Parathyroid adenoma (tissue), 2 donors: ENCODE data around the gene METTL5.

Source experiments
- H2AFZ ChIP-seq: fragments of 300-600 bp; sonication (generic); one replicate; pipeline ENCODE4 v1.7.0; 2017; ENCODE audit warnings: antibody characterized with exemption, mild to moderate bottlenecking
- H3K27ac ChIP-seq: fragments of 300-600 bp; sonication (generic); one replicate; pipeline ENCODE4 v1.7.0; 2017
- H3K27me3 ChIP-seq: fragments of 300-600 bp; sonication (generic); one replicate; pipeline ENCODE4 v1.7.0; 2017; ENCODE audit warnings: low read length; ENCODE audit not compliant: control insufficient read depth, insufficient read depth
- H3K36me3 ChIP-seq: fragments of 300-600 bp; sonication (generic); one replicate; pipeline ENCODE4 v1.7.0; 2017; ENCODE audit warnings: low read length; ENCODE audit not compliant: control insufficient read depth, insufficient read depth
- H3K4me1 ChIP-seq: fragments of 300-600 bp; sonication (generic); one replicate; pipeline ENCODE4 v1.7.0; 2017; ENCODE audit warnings: control low read depth
- H3K4me2 ChIP-seq: fragments of 300-600 bp; sonication (generic); one replicate; pipeline ENCODE4 v1.7.0; 2017; ENCODE audit warnings: low read length
- H3K4me3 ChIP-seq: fragments of 300-600 bp; sonication (generic); one replicate; pipeline ENCODE4 v1.7.0; 2017; ENCODE audit warnings: low read depth, low read length
- H3K79me2 ChIP-seq: fragments of 300-600 bp; sonication (generic); one replicate; pipeline ENCODE4 v1.7.0; 2017; ENCODE audit warnings: control low read depth
- H3K9ac ChIP-seq: fragments of 300-600 bp; sonication (generic); one replicate; pipeline ENCODE4 v1.7.0; 2017; ENCODE audit warnings: mild to moderate bottlenecking
- H3K9me3 ChIP-seq: fragments of 300-600 bp; sonication (generic); one replicate; pipeline ENCODE4 v1.7.0; 2017; ENCODE audit warnings: low read length; ENCODE audit not compliant: control insufficient read depth
- TF ChIP-seq, protein P1 (sequence below): fragments of 300-600 bp; sonication (generic); IDR thresholded peaks from one replicate; pipeline ENCODE4 v1.7.0; 2017; ENCODE audit warnings: antibody characterized with exemption, mild to moderate bottlenecking
- donor health status: primary hyperparathyroidism.

METTL5 gene

DNA sequence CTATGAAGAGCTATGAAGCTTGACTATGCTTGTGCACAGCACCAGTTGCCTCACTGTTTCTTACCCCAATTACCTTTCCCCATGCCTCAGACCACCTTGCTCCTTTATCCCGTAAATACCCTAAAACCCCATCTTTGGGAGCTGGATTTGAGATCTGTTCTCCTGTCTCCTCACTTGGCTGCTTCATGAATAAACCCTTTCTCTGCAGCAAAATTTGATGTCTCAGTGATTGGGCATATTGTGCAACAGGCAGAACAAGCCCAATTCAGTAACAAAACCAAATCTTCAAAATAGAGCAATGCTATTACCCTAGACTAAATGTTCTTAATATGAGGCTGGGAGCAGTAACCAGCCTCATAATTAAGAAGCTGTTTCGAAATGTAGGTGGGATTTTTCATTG is 29.5 kb downstream of the METTL5 start:
- Histone ChIP-seq H3K27me3 (no peaks in the 10 kb centered on the region), H3K27ac (no peak overlapping the region), H3K9me3 (no peaks in the 10 kb centered on the region), H3K9ac (no peak overlapping the region), H3K36me3 (no peaks in the 10 kb centered on the region), H3K79me2 (peaks cover 6% of the 10 kb centered on the region), H2AFZ (no peak overlapping the region), H3K4me2 (no peak overlapping the region), H3K4me1 (peaks cover 3% of the 10 kb centered on the region), H3K4me3 (no peak overlapping the region)
- TF ChIP-seq, protein P1, sequence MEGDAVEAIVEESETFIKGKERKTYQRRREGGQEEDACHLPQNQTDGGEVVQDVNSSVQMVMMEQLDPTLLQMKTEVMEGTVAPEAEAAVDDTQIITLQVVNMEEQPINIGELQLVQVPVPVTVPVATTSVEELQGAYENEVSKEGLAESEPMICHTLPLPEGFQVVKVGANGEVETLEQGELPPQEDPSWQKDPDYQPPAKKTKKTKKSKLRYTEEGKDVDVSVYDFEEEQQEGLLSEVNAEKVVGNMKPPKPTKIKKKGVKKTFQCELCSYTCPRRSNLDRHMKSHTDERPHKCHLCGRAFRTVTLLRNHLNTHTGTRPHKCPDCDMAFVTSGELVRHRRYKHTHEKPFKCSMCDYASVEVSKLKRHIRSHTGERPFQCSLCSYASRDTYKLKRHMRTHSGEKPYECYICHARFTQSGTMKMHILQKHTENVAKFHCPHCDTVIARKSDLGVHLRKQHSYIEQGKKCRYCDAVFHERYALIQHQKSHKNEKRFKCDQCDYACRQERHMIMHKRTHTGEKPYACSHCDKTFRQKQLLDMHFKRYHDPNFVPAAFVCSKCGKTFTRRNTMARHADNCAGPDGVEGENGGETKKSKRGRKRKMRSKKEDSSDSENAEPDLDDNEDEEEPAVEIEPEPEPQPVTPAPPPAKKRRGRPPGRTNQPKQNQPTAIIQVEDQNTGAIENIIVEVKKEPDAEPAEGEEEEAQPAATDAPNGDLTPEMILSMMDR: no peak

DNA sequence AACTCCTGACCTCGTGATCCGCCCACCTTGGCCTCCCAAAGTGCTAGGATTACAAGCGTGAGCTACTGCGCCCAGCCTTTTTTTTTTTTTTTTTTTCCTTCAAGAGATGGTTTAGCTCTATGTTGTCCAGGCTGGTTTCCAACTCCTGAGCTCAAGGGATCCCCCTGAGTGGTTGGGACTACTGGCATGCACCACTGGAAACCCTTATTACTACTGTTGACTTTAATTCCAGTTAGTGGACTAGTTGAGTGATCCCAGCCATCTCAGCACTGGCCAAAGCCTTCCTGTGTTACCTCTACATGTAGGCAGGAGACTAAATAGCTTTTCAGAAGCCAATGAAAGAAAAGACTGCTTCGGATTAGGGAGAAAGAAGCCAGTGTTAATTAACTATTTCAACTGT is 34.1 kb downstream of the METTL5 start:
- no peak overlapping the region for H3K4me3 ChIP-seq
- H3K4me2 ChIP-seq: no peak overlapping the region
- TF ChIP-seq, protein P1: no peak
- no peaks in the 10 kb centered on the region for H3K27me3 ChIP-seq
- H3K4me1 ChIP-seq: no peaks in the 10 kb centered on the region
- H3K9ac ChIP-seq: no peak overlapping the region
- no peaks in the 10 kb centered on the region for H3K36me3 ChIP-seq
- H3K27ac ChIP-seq: no peak overlapping the region
- no peaks in the 10 kb centered on the region for H3K9me3 ChIP-seq
- H2AFZ ChIP-seq: no peak overlapping the region
- no peaks in the 10 kb centered on the region for H3K79me2 ChIP-seq

DNA sequence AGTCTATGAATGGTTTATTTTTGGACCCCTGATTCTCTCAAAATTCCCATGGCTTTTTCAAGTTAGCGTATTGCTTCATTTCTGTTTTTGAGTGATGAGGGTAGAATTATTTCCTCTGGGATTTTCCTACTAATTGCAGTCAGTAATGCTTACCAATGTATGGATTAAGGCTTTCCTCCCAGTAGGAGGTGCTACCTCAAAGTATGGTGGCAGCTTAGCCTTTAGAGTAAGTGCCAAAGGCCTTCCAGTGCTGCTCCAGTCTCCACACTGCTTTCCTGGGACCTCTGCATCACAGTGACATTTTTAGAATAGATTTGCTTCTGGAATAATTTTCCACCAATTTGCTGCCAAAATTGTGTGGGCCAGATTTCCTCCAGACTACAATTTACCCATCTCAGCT is 42.2 kb downstream of the METTL5 start:
- Histone ChIP-seq H3K27ac (no peak overlapping the region), H3K4me2 (no peak overlapping the region), H3K79me2 (no peaks in the 10 kb centered on the region), H3K4me1 (no peaks in the 10 kb centered on the region), H3K9ac (no peak overlapping the region), H3K9me3 (no peaks in the 10 kb centered on the region), H3K27me3 (no peaks in the 10 kb centered on the region), H3K36me3 (no peaks in the 10 kb centered on the region), H3K4me3 (no peak overlapping the region), H2AFZ (no peak overlapping the region)
- TF ChIP-seq, protein P1: no peak

DNA sequence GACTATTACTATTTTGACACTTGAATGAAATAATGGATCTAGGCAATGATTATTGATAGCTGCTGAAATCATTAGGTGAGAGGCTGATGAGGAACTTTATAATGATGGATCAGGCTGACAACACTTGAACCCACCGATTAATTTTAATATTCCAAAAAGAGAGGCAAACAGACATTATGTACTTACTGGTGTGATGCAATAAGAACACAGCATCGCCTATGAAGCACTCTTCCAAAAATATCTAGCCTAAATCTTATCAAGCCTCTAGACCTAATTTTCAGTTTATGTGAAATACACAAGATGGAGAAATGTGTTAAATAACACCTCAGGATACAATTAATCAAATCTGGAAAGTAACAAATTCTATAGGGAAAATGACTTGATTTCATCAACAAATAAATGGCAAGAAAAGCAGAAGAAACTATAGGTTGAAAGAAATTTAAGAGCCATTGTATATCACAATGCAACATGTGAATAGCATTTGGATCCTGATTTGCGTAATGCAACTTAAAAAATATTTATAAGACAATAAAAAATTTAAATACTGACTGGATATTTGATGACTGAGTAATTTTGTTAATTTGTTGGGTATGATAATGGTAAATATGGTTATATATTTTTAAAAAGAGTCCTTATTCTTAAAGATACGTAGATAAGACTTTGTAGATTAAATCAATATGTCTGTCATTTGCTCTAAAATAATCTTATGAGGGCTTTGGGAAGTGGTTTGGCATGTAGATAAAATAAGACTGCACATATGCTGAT is 43.3 kb downstream of the METTL5 start:
- no peak overlapping the region for H3K4me3 ChIP-seq
- H2AFZ ChIP-seq: no peak overlapping the region
- no peaks in the 10 kb centered on the region for H3K79me2 ChIP-seq
- H3K4me2 ChIP-seq: no peak overlapping the region
- H3K9ac ChIP-seq: no peak overlapping the region
- H3K27ac ChIP-seq: no peak overlapping the region
- H3K9me3 ChIP-seq: no peaks in the 10 kb centered on the region
- no peaks in the 10 kb centered on the region for H3K27me3 ChIP-seq
- H3K36me3 ChIP-seq: no peaks in the 10 kb centered on the region
- TF ChIP-seq, protein P1: no peak
- H3K4me1 ChIP-seq: peaks cover 4% of the 10 kb centered on the region

DNA sequence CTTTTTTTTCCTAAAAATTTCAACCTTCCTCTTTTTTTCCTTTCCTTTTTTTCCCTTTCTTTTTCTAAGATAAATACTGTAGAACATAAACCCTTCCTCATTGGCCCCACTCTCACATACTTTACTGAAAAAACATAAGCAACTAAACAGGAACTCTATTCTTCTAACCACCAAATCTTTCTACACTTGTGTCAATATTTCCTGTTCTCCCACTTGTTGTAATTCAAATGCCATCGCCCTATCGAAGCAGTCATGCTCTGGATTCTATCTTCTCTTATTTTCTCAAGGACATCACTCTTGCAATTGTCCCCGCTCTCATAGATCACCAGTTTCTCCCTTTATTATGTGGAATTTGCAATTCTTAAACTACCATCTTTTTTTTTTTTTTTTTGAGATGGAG is 46.3 kb downstream of the METTL5 start:
- Histone ChIP-seq H3K4me1 (peaks cover 4% of the 10 kb centered on the region), H3K27ac (no peak overlapping the region), H3K9ac (no peak overlapping the region), H3K79me2 (no peaks in the 10 kb centered on the region), H3K4me2 (no peak overlapping the region), H2AFZ (no peak overlapping the region), H3K9me3 (no peaks in the 10 kb centered on the region), H3K4me3 (no peak overlapping the region), H3K27me3 (no peaks in the 10 kb centered on the region), H3K36me3 (no peaks in the 10 kb centered on the region)
- TF ChIP-seq, protein P1: no peak
